GM21576 (cell line): ENCODE data around the gene TAMALIN.

Experiments used
- ATAC-seq: cut with Tn5 transposase; IDR thresholded peaks from one replicate; pipeline ENCODE4 v1.9.1; 2021; ENCODE audit warnings: mild to moderate bottlenecking, moderate library complexity; ENCODE audit not compliant: unreplicated experiment

TAMALIN gene

GRCh38 chr12:52033446-52034140 is 26.8 kb downstream of the TAMALIN start:
- no peak for ATAC-seq

DNA sequence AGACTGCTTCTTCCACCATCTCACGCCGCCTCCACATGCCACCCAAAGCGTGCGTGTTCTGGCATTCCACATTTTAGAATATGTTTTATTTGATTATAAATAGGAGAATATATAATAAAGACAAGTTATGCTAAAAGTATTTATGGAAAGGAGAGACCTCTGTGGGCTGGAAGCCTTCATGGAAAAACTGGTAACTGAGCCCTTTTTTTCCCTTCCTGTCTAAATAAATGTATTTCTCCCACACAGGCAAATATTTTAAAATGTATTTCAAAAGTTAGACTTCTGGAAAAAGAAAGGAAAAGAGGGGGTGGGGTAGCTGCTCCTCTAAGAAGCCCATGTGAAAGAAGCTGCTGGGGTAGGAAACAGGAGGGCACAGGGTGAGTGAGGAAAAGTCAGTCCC is 28.4 kb downstream of the TAMALIN start:
- no peak for ATAC-seq

DNA sequence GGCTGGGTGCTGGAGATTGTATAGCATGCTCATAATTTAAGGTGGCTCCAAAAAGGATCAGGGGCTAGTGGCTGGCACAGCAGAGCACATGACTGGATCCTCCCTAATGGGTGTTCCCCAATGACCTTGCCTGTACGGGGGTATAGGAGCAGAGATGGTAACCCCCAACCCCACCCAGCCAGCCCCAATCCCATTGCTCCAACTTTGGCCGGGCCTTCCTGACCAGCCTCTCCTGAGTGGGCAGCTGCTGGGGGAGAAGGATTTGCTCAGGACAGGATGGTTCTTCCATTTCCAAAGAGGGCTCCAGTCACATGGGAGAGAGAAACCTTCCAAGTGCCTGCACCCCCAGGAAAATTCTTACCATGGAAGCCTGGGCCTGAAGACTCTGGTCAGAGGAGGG is 29.2 kb downstream of the TAMALIN start:
- ATAC-seq: no peak

- ATAC-seq: peak; percentile 44
These were observed 29.9 kb downstream of the TAMALIN start for GRCh38 chr12:52036587-52037171.

DNA sequence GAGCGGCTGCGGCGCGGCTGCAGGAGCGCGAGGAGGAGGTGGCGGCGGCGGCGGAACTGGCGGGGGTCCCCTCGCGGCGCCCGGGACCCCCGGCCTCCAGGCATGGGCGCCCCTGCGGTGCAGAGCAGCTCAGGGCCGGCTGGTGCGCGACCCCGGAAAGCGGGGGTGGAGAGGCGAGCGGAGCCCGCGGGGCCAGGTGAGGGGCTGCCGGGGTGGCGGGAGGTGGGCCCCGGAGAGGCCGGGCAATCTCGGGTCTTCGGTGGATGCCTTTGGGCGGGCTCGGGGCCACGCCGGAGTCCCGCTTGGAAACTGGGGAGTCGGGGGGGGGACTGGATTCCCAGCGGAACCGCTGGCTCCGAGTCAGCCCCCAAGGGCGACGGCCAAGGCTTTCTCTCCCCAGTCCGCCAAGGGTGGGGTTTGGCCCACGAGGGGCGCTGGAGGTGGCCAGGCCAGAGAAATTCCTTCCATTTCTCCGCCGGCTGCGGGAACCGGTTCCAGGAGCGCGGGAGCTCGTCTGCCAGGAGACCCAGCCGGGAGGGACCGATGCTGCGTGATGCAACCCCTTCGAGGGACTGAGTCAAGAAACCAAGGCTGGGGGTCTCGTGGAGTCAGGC is 30.6 kb downstream of the TAMALIN start:
- ATAC-seq: no peak

DNA sequence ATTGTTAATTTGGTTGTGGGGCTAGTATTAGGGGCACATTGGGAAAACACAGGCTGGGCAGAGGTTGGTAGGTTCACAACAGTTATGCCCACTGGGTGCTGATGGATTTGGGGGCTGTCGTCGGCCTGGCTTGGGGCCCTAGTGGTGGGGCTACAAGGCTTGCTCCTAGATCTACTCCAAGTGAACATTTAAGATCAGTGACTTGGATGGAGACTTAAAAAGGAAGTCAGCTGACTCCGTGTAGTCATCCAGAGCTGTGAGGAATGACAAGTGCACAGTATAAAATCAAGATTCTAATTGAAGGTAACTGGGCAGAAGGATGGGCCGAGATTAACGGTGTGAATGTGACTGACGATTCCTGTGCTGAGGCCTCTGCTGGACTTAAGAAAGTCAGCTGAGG is 31.7 kb downstream of the TAMALIN start:
- no peak for ATAC-seq

DNA sequence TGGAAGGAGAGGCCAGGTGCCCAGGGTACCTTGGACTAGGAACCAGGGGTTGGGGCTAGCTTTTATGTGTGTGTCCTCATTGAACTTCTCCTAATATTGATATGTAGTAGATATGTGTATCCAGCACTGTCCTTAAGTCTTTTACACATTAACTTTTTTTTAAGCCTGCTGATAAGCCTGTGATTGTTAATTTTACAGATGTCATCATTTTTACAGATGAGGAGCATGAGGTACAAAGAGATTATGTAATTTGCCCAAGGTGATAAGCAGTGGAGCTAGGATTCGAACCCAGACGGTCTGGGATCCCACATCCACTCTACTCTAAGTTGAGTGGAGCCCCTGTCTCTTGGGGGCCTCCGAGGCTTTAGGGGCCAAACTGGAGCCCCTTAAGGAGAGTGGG is 34.3 kb downstream of the TAMALIN start:
- no peak for ATAC-seq

DNA sequence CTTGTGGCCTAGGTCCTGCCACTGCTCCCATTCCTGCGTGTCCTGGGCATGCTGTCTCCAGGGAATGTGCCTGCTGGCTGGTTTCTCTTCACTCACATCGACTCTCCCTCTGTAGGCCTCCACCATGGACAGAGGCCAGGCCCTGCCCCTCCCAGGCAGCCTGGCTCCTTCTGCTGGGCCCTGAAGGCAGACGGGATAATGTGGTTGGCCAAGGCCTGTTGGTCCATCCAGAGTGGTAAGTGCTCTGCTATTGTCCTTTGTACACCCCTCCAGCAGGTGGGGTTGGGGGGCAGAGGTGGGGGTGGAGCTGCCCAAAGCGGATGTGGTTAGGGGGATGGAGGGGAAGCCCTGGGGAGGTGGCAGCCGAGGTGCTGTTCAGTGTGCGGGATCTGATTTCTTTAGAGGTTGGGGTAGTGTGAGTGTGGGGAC is 35.0 kb downstream of the TAMALIN start:
- no peak for ATAC-seq

GRCh38 chr12:52042706-52043385 is 36.1 kb downstream of the TAMALIN start:
- ATAC-seq: no peak

- ATAC-seq: no peak
These were observed 36.9 kb downstream of the TAMALIN start for GRCh38 chr12:52043386-52044212.

DNA sequence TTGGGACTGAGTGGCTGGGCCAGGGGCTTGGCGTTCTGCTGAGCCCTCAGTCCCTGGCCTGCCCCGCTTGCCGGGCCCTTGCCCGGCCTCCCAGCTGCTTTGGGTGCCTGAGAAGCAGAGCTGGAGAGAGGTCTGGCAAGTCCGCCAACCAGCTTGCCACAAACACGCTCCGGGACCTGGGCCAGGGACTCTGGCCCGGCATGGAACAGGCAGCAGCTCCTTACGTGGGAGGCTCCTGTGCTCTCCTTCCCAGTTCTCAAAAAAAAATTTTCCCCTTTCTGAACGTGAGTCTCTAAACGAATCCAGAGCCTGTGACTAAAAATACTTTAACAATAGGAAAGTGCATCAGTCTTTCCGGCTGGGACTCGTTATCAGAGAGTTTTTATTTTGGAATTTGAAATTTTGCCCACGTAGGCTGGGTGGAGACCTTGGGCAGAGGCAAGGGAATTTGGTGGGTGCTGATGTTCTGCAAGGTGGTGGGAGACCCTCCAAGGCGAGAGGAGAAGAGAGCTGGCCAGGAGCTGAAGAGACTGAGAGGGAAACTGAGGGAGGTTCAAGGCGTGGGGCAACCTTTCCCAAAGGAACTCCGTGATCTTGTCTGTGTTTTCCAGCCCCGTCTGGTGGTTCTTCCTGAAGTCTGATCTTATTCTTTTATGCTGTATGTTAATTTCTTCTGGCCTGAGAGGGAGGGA is 37.7 kb downstream of the TAMALIN start:
- no peak for ATAC-seq

- no peak for ATAC-seq
These were observed 39.1 kb downstream of the TAMALIN start for GRCh38 chr12:52045794-52046199.

DNA sequence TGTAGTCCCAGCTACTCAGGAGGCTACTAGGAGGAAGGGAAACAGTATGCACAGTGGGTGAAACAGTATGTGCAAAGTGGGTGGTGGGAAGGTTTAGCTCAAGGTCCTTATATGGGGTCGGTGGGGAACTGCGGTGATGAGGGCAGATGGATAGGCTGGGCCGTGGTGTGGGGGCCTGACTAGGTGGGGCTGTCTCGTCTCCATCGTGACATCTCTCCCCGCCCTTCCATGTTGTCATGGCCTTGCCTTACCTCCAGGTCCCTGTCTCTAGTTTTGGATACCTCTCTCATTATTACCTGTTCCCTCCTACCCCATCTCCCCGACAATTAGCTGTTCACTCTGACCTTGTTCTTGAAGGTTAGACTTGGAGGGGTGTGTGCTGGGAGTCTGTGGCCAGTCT is 40.1 kb downstream of the TAMALIN start:
- ATAC-seq: no peak

GRCh38 chr12:52049286-52049685 is 42.5 kb downstream of the TAMALIN start:
- no peak for ATAC-seq

- ATAC-seq: no peak
These were observed 42.9 kb downstream of the TAMALIN start for GRCh38 chr12:52049688-52050087.

DNA sequence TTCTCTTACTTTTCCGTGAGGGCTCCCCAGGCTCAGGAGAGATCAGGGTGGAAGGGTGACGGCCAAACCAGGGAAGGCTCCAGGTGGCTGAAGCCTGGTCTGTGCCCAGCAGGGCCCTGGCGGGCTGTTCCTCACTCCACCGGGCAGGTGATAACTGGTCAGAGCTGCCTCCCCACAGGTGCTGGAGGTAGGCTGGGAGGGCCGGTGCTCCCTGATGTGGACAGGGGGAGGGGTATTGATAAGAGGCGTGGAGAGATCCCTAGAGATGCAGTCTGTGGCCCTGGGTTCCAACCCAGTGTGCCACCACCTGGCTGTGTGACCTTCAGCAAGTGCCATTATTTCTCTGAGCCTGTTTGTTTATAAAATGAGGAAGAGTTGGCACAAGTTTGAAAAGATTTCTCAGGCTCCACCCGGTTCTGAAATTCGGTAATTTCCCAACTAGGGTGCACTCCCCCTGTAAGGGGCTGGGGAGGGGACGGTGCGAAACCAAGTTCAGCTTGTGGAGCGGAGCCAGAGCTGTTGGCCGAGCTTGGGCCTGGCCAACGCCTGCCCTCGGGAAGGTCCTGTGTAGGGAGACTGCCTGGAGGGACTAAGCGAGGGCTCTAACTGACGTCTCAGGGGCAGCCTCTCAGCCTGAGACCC is 43.5 kb downstream of the TAMALIN start:
- no peak for ATAC-seq

DNA sequence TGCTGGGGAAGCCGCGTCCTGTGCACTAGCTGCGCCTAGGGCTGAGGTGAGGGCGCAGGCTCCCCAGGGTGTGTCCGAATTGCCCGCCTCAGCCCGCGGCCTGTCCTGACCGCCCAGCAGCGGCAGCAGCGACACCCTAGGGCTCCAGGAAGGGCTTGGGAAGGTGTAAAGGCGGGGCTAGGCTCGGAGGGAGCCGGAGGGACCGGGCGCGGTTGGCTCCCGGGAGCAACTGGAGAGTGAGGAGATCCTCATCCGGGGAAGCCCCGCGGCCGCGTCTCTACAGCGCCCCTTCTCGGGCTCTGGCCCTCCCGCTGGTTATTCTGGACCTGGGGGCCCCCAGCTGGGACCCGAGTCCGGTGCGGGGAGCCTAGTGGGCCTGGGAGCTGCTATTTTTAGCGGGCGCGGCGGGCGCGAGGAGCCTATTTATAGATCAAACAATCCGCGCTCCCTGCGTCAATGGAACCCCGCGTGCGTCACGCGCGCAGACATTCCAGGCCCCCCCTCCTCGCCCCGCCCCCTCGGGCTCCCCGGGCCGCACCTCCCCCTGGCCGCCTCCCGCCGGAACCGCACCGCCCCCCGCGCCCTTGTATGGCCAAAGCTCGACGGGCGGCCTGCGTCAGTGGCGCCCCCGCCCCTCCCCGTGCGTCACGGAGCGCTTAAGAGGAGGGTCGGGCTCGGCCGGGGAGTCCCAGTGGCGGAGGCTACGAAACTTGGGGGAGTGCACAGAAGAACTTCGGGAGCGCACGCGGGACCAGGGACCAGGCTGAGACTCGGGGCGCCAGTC is 44.2 kb downstream of the TAMALIN start, which contains the start of gene NR4A1:
Gene NR4A1 (plus strand): TSS at position 685 of the 784 bp plus-strand sequence. CDS start 2,887 bp downstream, outside the sequence.
- peak; percentile 69 for ATAC-seq

GRCh38 chr12:52052468-52053186 is 45.9 kb downstream of the TAMALIN start:
- no peak for ATAC-seq
